ENCODE measurements around the gene PACS2.

DNA sequence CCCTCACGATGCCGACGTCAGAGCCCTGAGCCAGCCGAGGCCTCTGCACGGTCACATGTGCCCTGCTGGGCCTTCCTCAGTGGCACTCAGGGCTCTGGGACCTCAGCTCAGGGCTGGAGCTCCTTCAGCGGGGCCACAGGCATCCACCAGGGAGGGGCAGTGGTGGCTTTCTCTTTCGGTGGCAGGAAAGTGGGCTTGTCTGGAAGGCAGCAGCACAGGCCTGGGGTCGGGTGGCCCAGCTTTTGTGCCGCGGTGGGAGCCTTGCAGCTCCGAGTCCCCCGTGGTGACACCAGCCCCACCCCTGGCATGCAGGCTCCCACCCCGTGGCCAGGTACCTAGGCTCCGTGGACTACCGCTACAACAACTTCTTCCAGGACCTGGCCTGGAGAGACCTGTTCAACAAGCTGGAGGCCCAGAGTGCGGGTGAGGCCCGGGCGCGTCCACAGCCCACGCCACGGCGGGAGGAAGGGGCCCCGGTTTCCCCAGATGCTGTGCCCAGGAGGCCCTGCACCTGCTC, 69.6 kb downstream of the PACS2 start:
- TF ChIP-seq CTCF (IDR thresholded peaks at IDR 0.05), result no peak
- no peak for TF ChIP-seq POLR2A (IDR thresholded peaks at IDR 0.05)

All from testis (tissue), 2 donors.